HepG2 (cell line): ENCODE measurements around the gene SYT8.

Experiments
- CHD4 ChIP-seq: fragments of 200-600 bp; sonication (generic); IDR thresholded peaks from 2 replicates; pipeline ENCODE4 v1.7.0; 2017; ENCODE audit warnings: mild to moderate bottlenecking, low read length, borderline replicate concordance
- CREB1 ChIP-seq, 2 experiments: fragments of 450-650 bp in 1 of 2; IDR thresholded peaks; 2 replicates each; pipeline ENCODE4 v1.6.1; 2016 to 2017; ENCODE audit warnings: control low read depth in 1 of 2, mild to moderate bottlenecking in 1 of 2, missing compliant biosample characterization in 1 of 2, missing genetic modification characterization in 1 of 2
- ESRRA ChIP-seq: sonication (generic); formaldehyde crosslinking; IDR thresholded peaks from 2 replicates; pipeline ENCODE4 v1.5.1; 2020; ENCODE audit warnings: mild to moderate bottlenecking, low read depth, missing genetic modification reagents
- MED1 ChIP-seq: sonication (generic); formaldehyde crosslinking; IDR thresholded peaks from 2 replicates; pipeline ENCODE4 v1.4.0; 2020; ENCODE audit warnings: missing genetic modification reagents
- POLR2AphosphoS5 ChIP-seq: IDR thresholded peaks from 2 replicates; pipeline ENCODE4 v1.6.1; 2012; ENCODE audit warnings: low read depth, low read length
- RAD21 ChIP-seq: fragments of 450-650 bp; formaldehyde crosslinking; IDR thresholded peaks from 2 replicates; pipeline ENCODE4 v1.5.0; 2020; ENCODE audit warnings: mild to moderate bottlenecking
- SKIL ChIP-seq: sonication (generic); formaldehyde crosslinking; IDR thresholded peaks from 2 replicates; pipeline ENCODE4 v1.8.0; 2022; ENCODE audit warnings: missing genetic modification reagents, mild to moderate bottlenecking, moderate library complexity, borderline replicate concordance
- ZBTB8A ChIP-seq: sonication (generic); formaldehyde crosslinking; IDR thresholded peaks from 2 replicates; pipeline ENCODE4 v1.4.0; 2020; ENCODE audit warnings: mild to moderate bottlenecking, low read depth, missing genetic modification reagents, borderline replicate concordance

DNA sequence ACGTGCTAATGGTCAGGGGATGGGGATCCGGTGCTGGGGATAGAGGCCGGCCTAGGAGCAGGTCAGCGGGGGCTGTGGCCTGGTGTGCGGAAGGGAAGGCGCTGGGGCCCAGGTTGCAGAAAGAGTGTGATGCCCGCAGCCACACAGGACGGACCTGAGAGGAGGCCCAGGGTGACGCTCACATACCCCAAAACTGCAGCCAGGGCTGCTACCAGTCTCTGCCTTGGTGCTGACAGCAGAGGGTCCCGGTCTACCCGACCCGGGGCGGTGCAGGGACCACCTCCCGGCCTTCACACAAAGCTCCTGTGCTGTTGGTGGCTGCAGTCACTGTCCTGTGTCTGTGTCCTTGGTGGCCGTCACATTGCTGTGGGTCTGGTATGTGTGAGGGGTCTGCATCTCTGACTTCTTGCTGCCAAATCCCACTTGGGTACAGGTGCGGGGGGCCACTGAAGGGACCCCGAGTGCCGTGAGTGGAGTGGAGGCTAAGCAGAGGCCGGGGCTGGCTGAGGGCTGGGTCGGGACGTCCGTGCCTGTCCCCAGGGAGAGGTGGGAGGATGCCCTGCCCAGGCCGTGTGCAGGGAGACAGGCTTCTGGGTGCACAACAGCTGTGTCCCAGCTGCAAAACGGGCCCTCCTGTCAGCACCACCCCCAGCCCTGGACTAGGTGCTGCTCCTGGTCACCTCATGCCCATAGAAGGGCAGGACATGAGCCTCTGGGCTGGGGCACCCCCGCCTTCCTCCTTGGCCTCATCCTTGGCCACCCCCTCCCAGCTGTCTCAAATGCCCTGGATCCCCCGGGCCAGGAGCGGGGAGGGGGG is 19.6 kb downstream of the SYT8 start:
- TF ChIP-seq RAD21 (CRISPR knock-in tag): no peak
- no peak for TF ChIP-seq ESRRA (CRISPR knock-in tag)
- TF ChIP-seq SKIL (CRISPR knock-in tag): no peak
- no peak for TF ChIP-seq ZBTB8A (CRISPR knock-in tag)
- no peak for TF ChIP-seq MED1
- TF ChIP-seq CREB1 (IDR thresholded peaks at IDR 0.05): no peak
- TF ChIP-seq CREB1 (CRISPR knock-in tag; IDR thresholded peaks at IDR 0.05): no peak
- no peak for TF ChIP-seq POLR2AphosphoS5
- no peak for TF ChIP-seq CHD4
